ENCODE measurements around the gene ACO2.

DNA sequence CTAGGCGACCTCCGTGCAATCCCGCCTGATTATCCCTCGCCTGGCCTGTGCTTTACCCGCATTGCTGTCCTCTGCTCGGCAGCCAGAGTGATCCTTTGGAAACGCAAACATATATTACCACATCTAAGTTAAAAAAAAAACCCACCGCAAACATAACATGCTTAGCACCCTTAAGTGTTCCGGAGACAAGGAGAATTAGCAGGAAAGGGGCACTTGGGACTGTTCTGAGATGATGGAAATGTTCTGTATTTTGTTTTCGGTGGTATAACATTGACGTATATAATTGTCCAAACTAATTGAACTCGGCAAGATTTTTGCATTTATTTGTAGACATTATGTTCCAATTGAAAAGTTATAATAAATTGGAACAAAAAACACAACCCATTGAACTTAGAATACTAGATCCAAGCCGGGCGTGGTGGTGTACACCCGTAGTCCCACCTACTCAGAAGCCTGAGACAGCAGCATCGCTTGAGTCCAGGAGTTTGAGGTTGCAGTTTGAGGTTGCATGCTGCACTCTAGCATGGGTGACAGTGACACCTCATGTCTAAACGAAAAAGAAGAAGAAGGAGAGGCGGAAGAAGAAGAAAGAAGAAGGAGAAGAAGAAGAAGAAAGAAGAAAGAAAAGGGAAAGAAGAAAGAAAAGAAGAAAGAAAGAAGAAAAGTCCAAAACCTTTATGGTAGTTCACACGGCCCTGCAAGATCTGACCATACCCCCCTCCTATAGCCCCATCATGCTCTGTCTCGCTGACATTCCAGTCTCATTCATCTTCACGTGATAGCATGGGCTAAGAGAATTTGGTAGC, 76.0 kb downstream of the ACO2 start:
- TF ChIP-seq BRCA1 (CRISPR knock-in tag; IDR thresholded peaks at IDR 0.05), result no peak
- TF ChIP-seq EZH2 (conservative IDR thresholded peaks at IDR 0.05; ENCODE audit: low read depth, low read length), result no peak
- no peak for TF ChIP-seq ZFP37 (CRISPR knock-in tag; IDR thresholded peaks at IDR 0.05; ENCODE audit: borderline replicate concordance)
- no peak for TF ChIP-seq ZNF230 (CRISPR knock-in tag; IDR thresholded peaks at IDR 0.05)
- TF ChIP-seq PCBP1 (IDR thresholded peaks at IDR 0.05; ENCODE audit: borderline replicate concordance, low read depth, low read length), result no peak

Measured in HepG2 (cell line).